Activated CD4-positive, alpha-beta T cell treated with anti-CD3 and anti-CD28 coated beads, Interleukin-2, Interleukin-4, amounts not matched to agents 100 ng/mL and 50 ng/mL, durations not matched to agents 16 hours and 8 hours (primary cell): Measurements from ENCODE around the gene TRAF5.
"Not testable (repeated sequence)": the region's sequence is repeated elsewhere in the genome, so short reads cannot be mapped to it uniquely, and the experiment has no call there.

Experiments
- DNase-seq: peaks from one replicate; pipeline ENCODE4 v3.0.0-alpha.2; 2020; ENCODE audit warnings: low spot score

Gene TRAF5

GRCh38 chr1:211378844-211379243 lies 52.2 kb downstream of the TRAF5 start:
- DNase-seq = peak; percentile 33

- no peak for DNase-seq
Observed at GRCh38 chr1:211379446-211379845, 52.8 kb downstream of the TRAF5 start.

- peak; percentile 19 for DNase-seq
Observed at GRCh38 chr1:211381481-211382181, 55.0 kb downstream of the TRAF5 start.

GRCh38 chr1:211382182-211382713 lies 55.6 kb downstream of the TRAF5 start:
- DNase-seq = no peak

- DNase-seq = peak; percentile 88
Observed at GRCh38 chr1:211382714-211383480, 56.3 kb downstream of the TRAF5 start.

- no peak for DNase-seq
Observed at GRCh38 chr1:211384524-211384923, 57.9 kb downstream of the TRAF5 start.

- no peak for DNase-seq
Observed at GRCh38 chr1:211386921-211387320, 60.3 kb downstream of the TRAF5 start.

- DNase-seq = not testable (repeated sequence)
Observed at GRCh38 chr1:211390829-211391228, 64.2 kb downstream of the TRAF5 start.

- no peak for DNase-seq
Observed at GRCh38 chr1:211393203-211393602, 66.6 kb downstream of the TRAF5 start.

- DNase-seq = not testable (repeated sequence)
Observed at GRCh38 chr1:211398266-211398930, 71.8 kb downstream of the TRAF5 start.

GRCh38 chr1:211399851-211400393 lies 73.3 kb downstream of the TRAF5 start:
- DNase-seq = not testable (repeated sequence)

GRCh38 chr1:211401751-211402150 lies 75.1 kb downstream of the TRAF5 start:
- DNase-seq = not testable (repeated sequence)

- not testable (repeated sequence) for DNase-seq
Observed at GRCh38 chr1:211406086-211406485, 79.5 kb downstream of the TRAF5 start.

- DNase-seq = not testable (repeated sequence)
Observed at GRCh38 chr1:211407749-211408148, 81.1 kb downstream of the TRAF5 start.

GRCh38 chr1:211411639-211412038 lies 85.0 kb downstream of the TRAF5 start:
- no peak for DNase-seq

- no peak for DNase-seq
Observed at GRCh38 chr1:211415700-211416099, 89.1 kb downstream of the TRAF5 start.

- DNase-seq = peak; percentile 8
Observed at GRCh38 chr1:211416246-211416627, 89.6 kb downstream of the TRAF5 start.

- DNase-seq = peak; percentile 40
Observed at GRCh38 chr1:211416628-211417323, 90.1 kb downstream of the TRAF5 start.

GRCh38 chr1:211420389-211420788 lies 93.8 kb downstream of the TRAF5 start:
- peak; percentile 35 for DNase-seq

GRCh38 chr1:211420845-211421454 lies 94.3 kb downstream of the TRAF5 start:
- no peak for DNase-seq

GRCh38 chr1:211424018-211424417 lies 97.4 kb downstream of the TRAF5 start:
- DNase-seq = no peak
